SK-N-SH (cell line): ENCODE measurements around the gene NCKAP5. TPM values are rescaled to one million over a fixed set of nuclear protein-coding genes. Genes with fewer than 3 reads are reported as not detected.

Experiments used
- CTCF ChIA-PET: fragments of 300-600, 350-600 bp; formaldehyde crosslinking; extraction: SDS; loops from one replicate; lab custom pipeline; 2021; lab: Yijun Ruan, JAX
- POLR2A ChIA-PET: fragments of 350-600 bp; sonication (Branson Sonifier 250); formaldehyde crosslinking; extraction: SDS; loops from one replicate; lab custom pipeline; 2020; ENCODE audit warnings: antibody characterized with exemption, inconsistent platforms; lab: Yijun Ruan, JAX
- DNase-seq: peaks from one replicate; pipeline ENCODE4 v3.0.0; 2012
- H2AFZ ChIP-seq: fragments of 200-600 bp; sonication (generic); 2 replicates; pipeline ENCODE4 v1.8.1; 2016; ENCODE audit warnings: antibody characterized with exemption, mild to moderate bottlenecking, low read depth
- H3F3A ChIP-seq: fragments of 200-600 bp; sonication (generic); replicated peaks from 2 replicates; pipeline ENCODE3; 2016; ENCODE audit warnings: antibody characterized with exemption, mild to moderate bottlenecking; ENCODE audit not compliant: insufficient read depth
- H3K27ac ChIP-seq, 2 experiments: fragments of 200-500 bp in 1 of 2; fragments of 200-600 bp in 1 of 2; sonication (Bioruptor generic) in 1 of 2; sonication (generic), shearing (Covaris generic) in 1 of 2; 2 replicates each; pipeline versions ENCODE4 v1.5.1 to v1.6.1; 2014 to 2016; ENCODE audit warnings: low read depth in 2 of 2, inconsistent platforms in 1 of 2, low read length in 1 of 2, mild to moderate bottlenecking in 1 of 2, mixed read lengths in 1 of 2
- H3K27me3 ChIP-seq: fragments of 200-600 bp; sonication (generic), shearing (Covaris generic); 2 replicates; pipeline ENCODE4 v1.6.1; 2016; ENCODE audit warnings: mixed run types; ENCODE audit not compliant: insufficient read depth
- H3K36me3 ChIP-seq, 2 experiments: fragments of 200-500 bp in 1 of 2; fragments of 200-600 bp in 1 of 2; sonication (Bioruptor generic) in 1 of 2; sonication (generic) in 1 of 2; replicated peaks in 1 of 2; 2 replicates each; pipeline versions ENCODE3 to v1.5.1; 2014 to 2016; ENCODE audit warnings: low read length in 1 of 2, mild to moderate bottlenecking in 1 of 2; ENCODE audit not compliant: insufficient read depth in 2 of 2, control insufficient read depth in 1 of 2
- H3K4me1 ChIP-seq, 2 experiments: fragments of 200-500 bp in 1 of 2; fragments of 200-600 bp in 1 of 2; sonication (Bioruptor generic) in 1 of 2; sonication (generic), shearing (Covaris generic) in 1 of 2; 2 replicates each; pipeline versions ENCODE4 v1.5.1 to v1.6.1; 2014 to 2016; ENCODE audit warnings: low read depth in 1 of 2, low read length in 1 of 2, mixed run types in 1 of 2; ENCODE audit not compliant: insufficient read depth in 2 of 2, control insufficient read depth in 1 of 2
- H3K4me2 ChIP-seq: fragments of 200-600 bp; sonication (generic), shearing (Covaris generic); 2 replicates; pipeline ENCODE4 v1.6.1; 2017; ENCODE audit warnings: mixed run types
- H3K4me3 ChIP-seq, 2 experiments: fragments of 200-500 bp in 1 of 2; fragments of 200-600 bp in 1 of 2; sonication (Bioruptor generic) in 1 of 2; sonication (generic), shearing (Covaris generic) in 1 of 2; 2 replicates each; pipeline versions ENCODE4 v1.5.1 to v1.8.1; 2014 to 2016; ENCODE audit warnings: low read depth in 2 of 2, inconsistent platforms in 1 of 2, low read length in 1 of 2, mild to moderate bottlenecking in 1 of 2, mixed read lengths in 1 of 2, moderate library complexity in 1 of 2
- H3K79me2 ChIP-seq: fragments of 200-600 bp; sonication (generic); 2 replicates; pipeline ENCODE4 v1.8.1; 2017; ENCODE audit warnings: mild to moderate bottlenecking; ENCODE audit not compliant: insufficient read depth
- H3K9ac ChIP-seq: fragments of 200-600 bp; sonication (generic); 2 replicates; pipeline ENCODE4 v1.6.1; 2017; ENCODE audit warnings: mixed run types
- H3K9me2 ChIP-seq: fragments of 200-600 bp; sonication (generic); 2 replicates; pipeline ENCODE4 v1.6.1; 2017; ENCODE audit warnings: mixed run types
- H3K9me3 ChIP-seq: fragments of 200-600 bp; sonication (generic); 2 replicates; pipeline ENCODE4 v1.6.1; 2017; ENCODE audit warnings: mixed run types, mild to moderate bottlenecking, moderate library complexity
- H4K20me1 ChIP-seq: fragments of 200-600 bp; sonication (generic); 2 replicates; pipeline ENCODE4 v1.6.1; 2017; ENCODE audit warnings: mild to moderate bottlenecking, mixed run types; ENCODE audit not compliant: insufficient read depth
- FOSL2 ChIP-seq: IDR thresholded peaks from 2 replicates; pipeline ENCODE4 v1.4.0; 2012; ENCODE audit warnings: low read depth, mild to moderate bottlenecking, moderate library complexity, borderline replicate concordance
- FOXM1 ChIP-seq: IDR thresholded peaks from 2 replicates; pipeline ENCODE4 v1.4.0; 2012; ENCODE audit warnings: low read depth, mild to moderate bottlenecking
- GABPA ChIP-seq: IDR thresholded peaks from 2 replicates; pipeline ENCODE4 v1.4.0; 2012; ENCODE audit warnings: low read depth, mild to moderate bottlenecking
- GATA2 ChIP-seq: sonication (generic); formaldehyde crosslinking; IDR thresholded peaks from 2 replicates; pipeline ENCODE4 v1.5.0; 2020; ENCODE audit warnings: mild to moderate bottlenecking, missing genetic modification reagents
- NRF1 ChIP-seq: IDR thresholded peaks from 2 replicates; pipeline ENCODE4 v1.6.1; 2012; ENCODE audit warnings: low read depth, mild to moderate bottlenecking, low read length
- POLR2AphosphoS5 ChIP-seq: IDR thresholded peaks from 2 replicates; pipeline ENCODE4 v1.6.1; 2012; ENCODE audit warnings: low read depth, low read length
- RAD21 ChIP-seq: IDR thresholded peaks from 2 replicates; pipeline ENCODE4 v1.6.1; 2012; ENCODE audit warnings: mild to moderate bottlenecking, low read length
- RCOR1 ChIP-seq: fragments of 150-350 bp; IDR thresholded peaks from 2 replicates; pipeline ENCODE4 v1.6.1; 2017; ENCODE audit warnings: antibody characterized with exemption, low read length
- RFX5 ChIP-seq: IDR thresholded peaks from 2 replicates; pipeline ENCODE4 v1.6.1; 2012; ENCODE audit warnings: mild to moderate bottlenecking, improper control_type of control experiment, low read length
- SMC3 ChIP-seq: IDR thresholded peaks from 2 replicates; pipeline ENCODE4 v1.6.1; 2012; ENCODE audit warnings: low read depth, low read length, improper control_type of control experiment
- TAF1 ChIP-seq: IDR thresholded peaks from 2 replicates; pipeline ENCODE4 v1.6.1; 2012; ENCODE audit warnings: low read depth, mild to moderate bottlenecking, low read length, moderate library complexity, borderline replicate concordance
- TCF12 ChIP-seq: IDR thresholded peaks from 2 replicates; pipeline ENCODE4 v1.4.0; 2012
- TEAD4 ChIP-seq: IDR thresholded peaks from 2 replicates; pipeline ENCODE4 v1.4.0; 2012; ENCODE audit warnings: mild to moderate bottlenecking, borderline replicate concordance; ENCODE audit not compliant: insufficient read depth
- ZBTB33 ChIP-seq: IDR thresholded peaks from 2 replicates; pipeline ENCODE4 v1.4.0; 2012; ENCODE audit warnings: low read depth, borderline replicate concordance
- WGBS: methylation state at CpG from one replicate; pipeline ENCODE4 v1.1.6; 2017; ENCODE audit warnings: low lambda C conversion rate; 5-methylcytosine and 5-hydroxymethylcytosine counted together
- polyA plus RNA-seq, 3 experiments: library from polyadenylated mRNA; depleted of rRNA; stranded (reverse); fragments of >200 nt; gene quantifications; 2 replicates each; pipeline ENCODE4 v1.2.3, GENCODE V29; 2012
- TF ChIP-seq, protein P1 (sequence below): fragments of 150-350 bp; IDR thresholded peaks from 2 replicates; pipeline ENCODE4 v1.6.1; 2016; ENCODE audit warnings: mild to moderate bottlenecking, low read depth, low read length
- TF ChIP-seq, protein P2 (sequence below): IDR thresholded peaks from 2 replicates; pipeline ENCODE4 v1.4.0; 2012; ENCODE audit warnings: low read depth

The NCKAP5 gene
- polyA plus RNA-seq, 1 of the 3 experiments (the other 2 are of a cell fraction): 0.02 TPM

DNA sequence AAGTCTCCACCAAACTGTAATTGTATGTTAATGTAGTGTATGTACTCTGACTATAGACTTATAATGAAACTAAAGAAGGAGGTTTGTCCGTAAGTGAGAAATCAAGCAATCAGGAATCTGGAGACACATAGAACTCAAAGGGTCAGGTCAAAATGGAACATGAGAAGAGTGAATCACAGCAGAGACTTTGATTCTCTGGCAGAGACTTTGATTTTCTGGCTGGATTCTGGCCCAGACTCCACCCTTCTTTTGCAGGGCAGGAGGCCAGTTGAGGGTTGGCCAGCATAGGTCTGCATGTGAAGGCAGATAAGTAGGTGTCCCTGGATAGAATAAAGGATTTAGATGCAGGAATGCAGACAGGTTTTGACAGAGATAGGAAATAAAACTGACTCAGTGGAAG lies 11.0 kb upstream of the NCKAP5 start (continued):
- TF ChIP-seq, protein P1, sequence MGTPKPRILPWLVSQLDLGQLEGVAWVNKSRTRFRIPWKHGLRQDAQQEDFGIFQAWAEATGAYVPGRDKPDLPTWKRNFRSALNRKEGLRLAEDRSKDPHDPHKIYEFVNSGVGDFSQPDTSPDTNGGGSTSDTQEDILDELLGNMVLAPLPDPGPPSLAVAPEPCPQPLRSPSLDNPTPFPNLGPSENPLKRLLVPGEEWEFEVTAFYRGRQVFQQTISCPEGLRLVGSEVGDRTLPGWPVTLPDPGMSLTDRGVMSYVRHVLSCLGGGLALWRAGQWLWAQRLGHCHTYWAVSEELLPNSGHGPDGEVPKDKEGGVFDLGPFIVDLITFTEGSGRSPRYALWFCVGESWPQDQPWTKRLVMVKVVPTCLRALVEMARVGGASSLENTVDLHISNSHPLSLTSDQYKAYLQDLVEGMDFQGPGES: no peak
- TF ChIP-seq TCF12: no peak; the same call in 1 of the 2 replicates
- no peak for TF ChIP-seq NRF1
- TF ChIP-seq GATA2 (CRISPR knock-in tag): no peak
- no peak for TF ChIP-seq GABPA
- no peak for TF ChIP-seq FOSL2
- TF ChIP-seq RCOR1: no peak
- TF ChIP-seq FOXM1: no peak
- TF ChIP-seq, all 33 proteins: peak for 3

DNA sequence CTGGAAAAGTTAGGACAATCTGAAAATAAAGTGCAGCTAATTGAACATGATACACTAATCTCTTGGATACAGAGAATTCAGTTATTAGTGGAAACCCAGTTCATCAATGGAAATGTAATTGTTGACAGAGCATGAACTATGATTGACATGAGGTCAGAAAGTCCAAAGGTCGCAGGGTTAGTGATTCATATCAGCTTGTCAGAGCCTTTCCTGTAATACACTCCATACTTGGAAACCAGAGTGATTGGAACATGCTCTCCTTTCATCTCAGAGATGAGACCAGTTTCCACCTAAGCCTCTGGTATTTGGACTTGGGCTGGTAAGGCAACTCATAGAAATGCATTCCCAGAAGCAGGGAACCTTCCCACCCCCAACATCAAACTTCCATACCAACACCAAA lies 8.5 kb upstream of the NCKAP5 start:
- Histone ChIP-seq H3K27me3 (no peaks in the 10 kb centered on the region), H3K36me3 (no peaks in the 10 kb centered on the region), H3K9me2 (no peaks in the 10 kb centered on the region), H4K20me1 (no peaks in the 10 kb centered on the region), H3K27ac (no peak overlapping the region), H3K4me1 (peaks cover 5 to 29% of the 10 kb centered on the region in 2 experiments; a peak in 2 of 4 replicates), H3F3A (no peaks in the 10 kb centered on the region), H3K79me2 (no peaks in the 10 kb centered on the region), H2AFZ (no peak overlapping the region), H3K9ac (no peak overlapping the region), H3K4me2 (no peak overlapping the region)
- POLR2A ChIA-PET: no interaction called here
- WGBS: 11% methylated on average over 1 of the region's 1 CpG
- no peak for DNase-seq
- no peak for TF ChIP-seq POLR2AphosphoS5
- no peak for TF ChIP-seq TAF1
- no peak for TF ChIP-seq SMC3
- no peak for TF ChIP-seq RFX5
- TF ChIP-seq RAD21: no peak
- TF ChIP-seq, protein P2, sequence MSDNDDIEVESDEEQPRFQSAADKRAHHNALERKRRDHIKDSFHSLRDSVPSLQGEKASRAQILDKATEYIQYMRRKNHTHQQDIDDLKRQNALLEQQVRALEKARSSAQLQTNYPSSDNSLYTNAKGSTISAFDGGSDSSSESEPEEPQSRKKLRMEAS: no peak
- no peak for TF ChIP-seq ZBTB33
- no peak for TF ChIP-seq TEAD4
- TF ChIP-seq, all 33 proteins: peak for 0
- CTCF ChIA-PET: no interaction called here
- no peaks in the 10 kb centered on the region for H3K9me3 ChIP-seq
- no peak overlapping the region; a peak in 1 of 4 replicates for H3K4me3 ChIP-seq
